Measurements from ENCODE around the gene DHRSX.

GRCh38 chrX:2452317-2452784 is 48.4 kb downstream of the DHRSX start:
- TF ChIP-seq CTCF (IDR thresholded peaks at IDR 0.05; ENCODE audit: poor library complexity) = no peak
- no peak for TF ChIP-seq EZH2phosphoT487 (IDR thresholded peaks at IDR 0.05; ENCODE audit: low read depth, severe bottlenecking, unreplicated experiment)
